ENCODE results near the gene PLEK2. TPM values are rescaled to one million over a fixed set of nuclear protein-coding genes. Genes with fewer than 3 reads are reported as not detected.

Gene PLEK2, protein sequence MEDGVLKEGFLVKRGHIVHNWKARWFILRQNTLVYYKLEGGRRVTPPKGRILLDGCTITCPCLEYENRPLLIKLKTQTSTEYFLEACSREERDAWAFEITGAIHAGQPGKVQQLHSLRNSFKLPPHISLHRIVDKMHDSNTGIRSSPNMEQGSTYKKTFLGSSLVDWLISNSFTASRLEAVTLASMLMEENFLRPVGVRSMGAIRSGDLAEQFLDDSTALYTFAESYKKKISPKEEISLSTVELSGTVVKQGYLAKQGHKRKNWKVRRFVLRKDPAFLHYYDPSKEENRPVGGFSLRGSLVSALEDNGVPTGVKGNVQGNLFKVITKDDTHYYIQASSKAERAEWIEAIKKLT
- 1 to 10 TPM in 1 of 4 donors, under 1 TPM in 1, not detected in 2; 0.39 to 1.2 TPM for total RNA-seq

DNA sequence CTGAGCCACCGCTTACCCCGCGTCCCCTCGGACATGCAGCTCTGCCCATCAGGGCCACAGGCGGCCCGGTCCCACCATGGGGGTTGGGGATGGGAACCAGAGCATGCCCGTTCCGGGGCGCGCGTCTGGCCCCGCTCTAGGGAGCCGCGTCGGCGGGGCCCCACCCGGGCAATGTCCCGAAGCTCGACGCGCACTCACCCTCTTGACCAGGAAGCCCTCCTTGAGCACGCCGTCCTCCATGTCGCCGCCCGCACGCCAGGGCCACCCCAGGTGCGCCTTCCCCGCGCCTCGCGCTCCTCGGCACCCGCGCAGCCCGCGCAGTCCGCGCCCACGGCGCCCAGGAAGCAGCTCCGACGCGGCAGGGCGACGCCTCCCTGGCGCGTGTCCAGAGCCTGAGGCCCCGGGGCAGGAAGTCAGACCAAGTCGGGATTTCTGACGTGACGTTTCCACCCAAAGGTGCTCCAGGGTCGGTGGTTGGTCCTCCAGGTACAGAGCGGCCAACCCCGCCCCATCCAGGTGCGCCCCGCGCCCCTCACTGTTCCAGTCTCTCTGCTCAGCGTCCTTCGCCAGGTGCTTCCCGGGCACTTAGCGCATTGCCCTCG lies at the start of gene PLEK2:
Gene PLEK2, minus strand, starts transcription at position 346 of the 602 bp plus-strand sequence. Its CDS starts 106 bp downstream, at position 240.
- H3K4me3 ChIP-seq: peak within 1 kb of the TSS; percentile 8 to 48 (median 34)
- H3K36me3 ChIP-seq: no peaks in the 10 kb centered on the region
- TF ChIP-seq POLR2A (IDR thresholded peaks at IDR 0.05) (no peak), EP300 (IDR thresholded peaks at IDR 0.05) (no peak), CTCF (IDR thresholded peaks at IDR 0.05) (no peak)
- H3K9me3 ChIP-seq: no peaks in the 10 kb centered on the region
- 5 to 6% methylated on average over 19 to 44 of the region's 63 CpGs for WGBS, 2 donors
- H3K27me3 ChIP-seq: peaks cover 0 to 14% of the 10 kb centered on the region in 2 donors
- no peak for DNase-seq (ENCODE audit: low spot score in 2 of 2)
- peak within 1 kb of the TSS in 1 of 4 donors; percentile 62 for H3K27ac ChIP-seq
- peaks cover 0 to 11% (median 3%) of the 10 kb centered on the region in 4 donors for H3K4me1 ChIP-seq

GRCh38 chr14:67461341-67461985 lies 49.5 kb upstream of the PLEK2 start:
- Histone ChIP-seq H3K27ac (no peak overlapping the region), H3K36me3 (no peaks in the 10 kb centered on the region), H3K9me3 (no peaks in the 10 kb centered on the region), H3K4me1 (no peaks in the 10 kb centered on the region), H3K4me3 (no peak overlapping the region), H3K27me3 (no peaks in the 10 kb centered on the region)
- no peak for DNase-seq (ENCODE audit: low spot score in 2 of 2)
- TF ChIP-seq EP300 (IDR thresholded peaks at IDR 0.05) (no peak), POLR2A (IDR thresholded peaks at IDR 0.05) (no peak), CTCF (IDR thresholded peaks at IDR 0.05) (no peak)
- WGBS, 2 donors: 55 to 63% methylated on average over 3 of the region's 3 CpGs

DNA sequence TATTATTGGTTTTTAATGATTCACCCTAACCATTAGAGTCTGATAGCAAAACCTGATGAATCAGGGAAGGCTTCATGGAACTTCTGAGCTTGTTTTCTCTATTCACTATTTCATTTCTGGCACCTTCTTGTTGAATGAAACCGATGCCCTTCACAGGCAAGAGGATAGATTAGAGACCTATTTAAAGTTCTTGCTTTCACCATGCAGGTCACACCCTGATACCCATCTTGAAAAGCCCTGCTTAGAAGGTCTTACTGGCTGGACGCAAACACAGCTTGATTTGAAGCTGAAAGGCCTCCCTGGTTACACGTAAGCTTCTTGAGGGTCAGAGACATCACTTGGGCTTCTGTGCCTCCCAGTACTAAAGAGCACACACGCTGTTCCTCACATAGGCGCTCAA lies 47.4 kb upstream of the PLEK2 start:
- DNase-seq (ENCODE audit: low spot score in 2 of 2): no peak
- WGBS, 2 donors: 81 to 87% methylated on average over 5 of the region's 5 CpGs
- Histone ChIP-seq H3K27ac (no peak overlapping the region), H3K4me3 (no peak overlapping the region), H3K9me3 (no peaks in the 10 kb centered on the region), H3K4me1 (no peaks in the 10 kb centered on the region), H3K27me3 (no peaks in the 10 kb centered on the region), H3K36me3 (no peaks in the 10 kb centered on the region)
- TF ChIP-seq EP300 (IDR thresholded peaks at IDR 0.05) (no peak), CTCF (IDR thresholded peaks at IDR 0.05) (no peak), POLR2A (IDR thresholded peaks at IDR 0.05) (no peak)

- H3K9me3 ChIP-seq: no peaks in the 10 kb centered on the region
- no peaks in the 10 kb centered on the region for H3K4me1 ChIP-seq
- H3K36me3 ChIP-seq: no peaks in the 10 kb centered on the region
- no peak overlapping the region for H3K27ac ChIP-seq
- 9 to 30% methylated on average over 2 to 6 of the region's 6 CpGs for WGBS, 2 donors
- no peak overlapping the region for H3K4me3 ChIP-seq
- no peak for TF ChIP-seq EP300 (IDR thresholded peaks at IDR 0.05)
- no peak for TF ChIP-seq POLR2A (IDR thresholded peaks at IDR 0.05)
- no peak for TF ChIP-seq CTCF (IDR thresholded peaks at IDR 0.05)
- no peaks in the 10 kb centered on the region for H3K27me3 ChIP-seq
- no peak for DNase-seq (ENCODE audit: low spot score in 2 of 2)
Observed at GRCh38 chr14:67457782-67458181, 45.8 kb upstream of the PLEK2 start.

- no peak for DNase-seq (ENCODE audit: low spot score in 2 of 2)
- WGBS, 2 donors: 93 to 94% methylated on average over 5 of the region's 5 CpGs
- Histone ChIP-seq H3K27me3 (no peaks in the 10 kb centered on the region), H3K36me3 (no peaks in the 10 kb centered on the region), H3K9me3 (no peaks in the 10 kb centered on the region), H3K4me1 (no peaks in the 10 kb centered on the region), H3K27ac (no peak overlapping the region), H3K4me3 (no peak overlapping the region)
- TF ChIP-seq EP300 (IDR thresholded peaks at IDR 0.05) (no peak), CTCF (IDR thresholded peaks at IDR 0.05) (no peak), POLR2A (IDR thresholded peaks at IDR 0.05) (no peak)
Observed at GRCh38 chr14:67456732-67457131, 44.8 kb upstream of the PLEK2 start.
